NOMO-1 (cell line): Measurements from ENCODE around the gene PDE9A.
"Not testable (repeated sequence)": the region's sequence is repeated elsewhere in the genome, so short reads cannot be mapped to it uniquely, and the experiment has no call there.

Experiments used
- DNase-seq, 2 experiments: peaks; one replicate each; lab custom pipeline; 2025; ENCODE audit not compliant: unreplicated experiment in 2 of 2; lab: John Stamatoyannopoulos, UW

PDE9A gene

GRCh38 chr21:42653231-42654061 is at the start of gene PDE9A:
Gene PDE9A (plus strand): TSS chr21:42653621. CDS start chr21:42653815, 194 bp downstream.
- DNase-seq = peak in 1 of 2 experiments; percentile 6

GRCh38 chr21:42607102-42607501 is 46.3 kb upstream of the PDE9A start:
- DNase-seq = no peak

- DNase-seq = no peak
These were observed 45.8 kb upstream of the PDE9A start for GRCh38 chr21:42607525-42608102.

GRCh38 chr21:42608446-42608845 is 45.0 kb upstream of the PDE9A start:
- DNase-seq = no peak

- DNase-seq = no peak
These were observed 43.6 kb upstream of the PDE9A start for GRCh38 chr21:42609811-42610210.

GRCh38 chr21:42611852-42612251 is 41.6 kb upstream of the PDE9A start:
- DNase-seq = no peak

GRCh38 chr21:42612390-42612789 is 41.0 kb upstream of the PDE9A start:
- no peak for DNase-seq

GRCh38 chr21:42613756-42614155 is 39.7 kb upstream of the PDE9A start:
- DNase-seq = no peak

GRCh38 chr21:42614396-42614795 is 39.0 kb upstream of the PDE9A start:
- DNase-seq = no peak

GRCh38 chr21:42614811-42615351 is 38.5 kb upstream of the PDE9A start:
- DNase-seq = peak; percentile 71 to 76

GRCh38 chr21:42615377-42615776 is 38.0 kb upstream of the PDE9A start:
- not testable (repeated sequence) for DNase-seq

- DNase-seq = no peak
These were observed 37.5 kb upstream of the PDE9A start for GRCh38 chr21:42615924-42616323.

GRCh38 chr21:42616446-42616845 is 37.0 kb upstream of the PDE9A start:
- DNase-seq = no peak

- DNase-seq = no peak
These were observed 36.5 kb upstream of the PDE9A start for GRCh38 chr21:42616941-42617340.

- no peak for DNase-seq
These were observed 35.9 kb upstream of the PDE9A start for GRCh38 chr21:42617486-42617885.

- no peak for DNase-seq
These were observed 34.7 kb upstream of the PDE9A start for GRCh38 chr21:42618707-42619102.

GRCh38 chr21:42619166-42619565 is 34.3 kb upstream of the PDE9A start:
- no peak for DNase-seq

GRCh38 chr21:42619841-42620240 is 33.6 kb upstream of the PDE9A start:
- DNase-seq = no peak

GRCh38 chr21:42621166-42621818 is 32.1 kb upstream of the PDE9A start:
- DNase-seq = no peak

GRCh38 chr21:42621819-42622177 is 31.6 kb upstream of the PDE9A start:
- no peak for DNase-seq

- DNase-seq = no peak
These were observed 31.1 kb upstream of the PDE9A start for GRCh38 chr21:42622284-42622683.

- DNase-seq = no peak
These were observed 29.7 kb upstream of the PDE9A start for GRCh38 chr21:42623694-42624093.
